Neural cell (in vitro differentiated cells): ENCODE results near the gene ZFP1. TPM values are rescaled to one million over a fixed set of nuclear protein-coding genes. Genes with fewer than 3 reads are reported as not detected.
A peak's percentile ranks its signal among the peaks of the same experiment; 100 is the strongest.

Experiments
- H2AFZ ChIP-seq: fragments of 200-600, 300-800 bp; sonication (generic), shearing (Covaris generic); 2 replicates; pipeline ENCODE4 v1.6.0; 2014; ENCODE audit warnings: low read depth, mild to moderate bottlenecking, antibody characterized with exemption, low read length, moderate library complexity
- H3F3A ChIP-seq: fragments of 200-600 bp; shearing (Covaris generic); 2 replicates; pipeline ENCODE4 v1.6.1; 2016; ENCODE audit warnings: mild to moderate bottlenecking, moderate library complexity, mixed read lengths, antibody characterized with exemption, low read length; ENCODE audit not compliant: insufficient read depth, poor library complexity, severe bottlenecking
- H3K27ac ChIP-seq: fragments of 200-600, 300-800 bp; sonication (generic), shearing (Covaris generic); 2 replicates; pipeline ENCODE4 v1.5.1; 2014; ENCODE audit warnings: mild to moderate bottlenecking, low read length, moderate library complexity
- H3K27me3 ChIP-seq: fragments of 300-800, 200-600 bp; sonication (generic), shearing (Covaris generic); 2 replicates; pipeline ENCODE4 v1.6.0; 2014; ENCODE audit warnings: mild to moderate bottlenecking, low read depth, low read length, moderate library complexity; ENCODE audit not compliant: insufficient read depth
- H3K36me3 ChIP-seq: fragments of 300-800, 200-600 bp; sonication (generic), shearing (Covaris generic); 2 replicates; pipeline ENCODE4 v1.5.1; 2014; ENCODE audit warnings: mild to moderate bottlenecking, antibody characterized with exemption, low read length, moderate library complexity; ENCODE audit not compliant: insufficient read depth
- H3K4me2 ChIP-seq: fragments of 300-800, 200-600 bp; sonication (generic), shearing (Covaris generic); 2 replicates; pipeline ENCODE4 v1.6.0; 2014; ENCODE audit warnings: mild to moderate bottlenecking, low read length
- H3K4me3 ChIP-seq: fragments of 300-800, 200-600 bp; sonication (generic), shearing (Covaris generic); 2 replicates; pipeline ENCODE4 v1.5.1; 2014; ENCODE audit warnings: mild to moderate bottlenecking, low read length, moderate library complexity
- H3K79me2 ChIP-seq: fragments of 200-600 bp; shearing (Covaris generic); replicated peaks from 2 replicates; pipeline ENCODE4 v1.6.0; 2014; ENCODE audit warnings: mild to moderate bottlenecking, low read length, moderate library complexity; ENCODE audit not compliant: insufficient read depth
- H3K9ac ChIP-seq: fragments of 300-800, 200-600 bp; sonication (generic), shearing (Covaris generic); 2 replicates; pipeline ENCODE4 v1.6.1; 2016; ENCODE audit warnings: mild to moderate bottlenecking, low read length, mixed read lengths
- H3K9me2 ChIP-seq: fragments of 200-600 bp; shearing (Covaris generic); 2 replicates; pipeline ENCODE4 v1.6.1; 2016; ENCODE audit warnings: mild to moderate bottlenecking, low read length, mixed read lengths; ENCODE audit not compliant: insufficient read depth
- H3K9me3 ChIP-seq: fragments of 200-600, 300-800 bp; sonication (generic), shearing (Covaris generic); 2 replicates; pipeline ENCODE4 v1.6.1; 2016; ENCODE audit warnings: mild to moderate bottlenecking, mixed run types, low read length, moderate library complexity, mixed read lengths
- H4K20me1 ChIP-seq: fragments of 200-600 bp; shearing (Covaris generic); 2 replicates; pipeline ENCODE4 v1.6.1; 2016; ENCODE audit warnings: mild to moderate bottlenecking, mixed run types; ENCODE audit not compliant: insufficient read depth
- CTCF ChIP-seq: fragments of 450-650 bp; IDR thresholded peaks from 2 replicates; pipeline ENCODE4 v1.5.1; 2014; ENCODE audit warnings: antibody characterized with exemption, mild to moderate bottlenecking, moderate library complexity; ENCODE audit not compliant: poor library complexity, severe bottlenecking
- EP300 ChIP-seq: fragments of 450-650 bp; conservative IDR thresholded peaks from 2 replicates; pipeline ENCODE4 v1.6.1; 2014; ENCODE audit warnings: antibody characterized with exemption, mild to moderate bottlenecking, moderate library complexity; ENCODE audit not compliant: poor library complexity, severe bottlenecking
- EZH2 ChIP-seq: fragments of 200-600, 300-800 bp; shearing (Covaris generic), sonication (generic); IDR thresholded peaks from 2 replicates; pipeline ENCODE4 v1.6.1; 2014; ENCODE audit warnings: antibody characterized with exemption, low read length, borderline replicate concordance, mild to moderate bottlenecking; ENCODE audit not compliant: insufficient read depth, poor library complexity, severe bottlenecking
- MXI1 ChIP-seq: fragments of 450-650 bp; conservative IDR thresholded peaks from 2 replicates; pipeline ENCODE4 v1.6.1; 2014; ENCODE audit warnings: antibody characterized with exemption, mild to moderate bottlenecking; ENCODE audit not compliant: poor library complexity, severe bottlenecking
- POLR2AphosphoS5 ChIP-seq: IDR thresholded peaks from 2 replicates; pipeline ENCODE4 v1.6.1; 2012
- RAD21 ChIP-seq: fragments of 450-650 bp; conservative IDR thresholded peaks from 2 replicates; pipeline ENCODE4 v1.6.1; 2014; ENCODE audit warnings: antibody characterized with exemption, mild to moderate bottlenecking, moderate library complexity
- SMC3 ChIP-seq: fragments of 450-650 bp; conservative IDR thresholded peaks from 2 replicates; pipeline ENCODE4 v1.6.1; 2014; ENCODE audit warnings: antibody characterized with exemption, mild to moderate bottlenecking, moderate library complexity; ENCODE audit not compliant: poor library complexity
- TAF1 ChIP-seq: IDR thresholded peaks from 2 replicates; pipeline ENCODE4 v1.6.1; 2012; ENCODE audit warnings: low read depth
- polyA minus RNA-seq: library from RNA; depleted of rRNA, polyadenylated mRNA; stranded (reverse); fragments of >200 nt; gene quantifications from 2 replicates; pipeline ENCODE4 v1.2.3, GENCODE V29; 2014
- polyA plus RNA-seq: library from polyadenylated mRNA; depleted of rRNA; stranded (reverse); fragments of >200 nt; gene quantifications from 2 replicates; pipeline ENCODE4 v1.2.3, GENCODE V29; 2014
- TF ChIP-seq, protein P1 (sequence below): IDR thresholded peaks from 2 replicates; pipeline ENCODE4 v1.6.1; 2012; ENCODE audit warnings: borderline replicate concordance

Gene ZFP1
- polyA plus RNA-seq (38.1 and 47.1 TPM in 2 replicates), polyA minus RNA-seq (97.1 and 198 TPM in 2 replicates)

DNA sequence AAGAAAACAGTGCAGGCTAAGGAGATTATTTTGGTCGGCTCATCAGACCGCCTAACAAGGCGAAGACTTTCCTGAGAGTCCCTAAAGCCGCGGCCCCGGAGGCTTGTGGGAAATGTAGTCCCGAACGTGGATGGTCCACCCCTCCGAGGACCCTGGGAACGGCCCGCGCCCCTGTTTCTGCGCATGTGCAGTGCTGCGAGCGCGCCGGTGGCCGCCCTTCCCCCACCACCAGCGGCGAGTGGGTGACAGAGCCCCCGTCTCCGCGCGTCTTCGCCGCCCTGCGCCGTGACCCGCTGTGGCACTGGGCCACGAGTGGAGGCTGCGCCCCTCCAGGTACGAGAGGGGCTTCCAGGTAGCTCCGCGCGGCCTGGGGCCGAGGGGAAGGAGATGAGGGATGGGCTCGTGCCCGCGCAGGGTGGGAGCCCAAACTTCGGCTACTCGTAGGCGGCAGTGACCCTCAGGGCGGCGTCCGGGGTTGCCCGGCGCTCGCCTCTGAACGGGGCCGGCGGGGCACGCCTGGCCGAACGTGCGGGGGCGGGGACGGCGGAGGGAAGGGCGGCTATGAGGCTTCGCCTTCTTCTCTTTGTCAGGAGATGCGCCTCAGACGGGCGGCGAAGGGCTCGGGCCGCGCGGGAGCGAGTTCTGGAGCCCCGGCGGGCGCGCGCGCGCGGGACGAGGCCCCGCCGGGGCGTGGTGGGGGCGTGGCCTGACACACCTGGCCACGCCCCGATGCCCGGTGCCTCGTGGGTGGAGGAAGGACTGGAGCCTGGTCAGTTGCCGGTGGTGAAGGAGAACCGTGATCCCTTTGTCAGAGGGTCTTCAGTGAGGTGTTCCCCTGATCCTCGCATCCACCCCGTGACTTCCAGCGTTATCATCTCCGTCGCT is at the start of gene ZFP1:
Gene ZFP1 (plus strand): TSS at position 214 of the 885 bp plus-strand sequence. CDS start 4,428 bp downstream, outside the sequence.
- Histone ChIP-seq H3K9me3 (peaks cover 3% of the 10 kb centered on the region), H2AFZ (peak within 1 kb of the TSS; percentile 99), H4K20me1 (no peaks in the 10 kb centered on the region)

GRCh38 chr16:75099075-75099667 is 49.2 kb upstream of the ZFP1 start:
- Histone ChIP-seq H3K27me3 (no peaks in the 10 kb centered on the region), H3F3A (no peaks in the 10 kb centered on the region), H3K27ac (no peak overlapping the region), H3K4me3 (no peak overlapping the region), H3K36me3 (no peaks in the 10 kb centered on the region), H4K20me1 (no peaks in the 10 kb centered on the region), H3K79me2 (peaks cover 3% of the 10 kb centered on the region), H3K9me2 (no peaks in the 10 kb centered on the region), H3K4me2 (no peak overlapping the region), H3K9ac (no peak overlapping the region), H2AFZ (no peak overlapping the region), H3K9me3 (no peaks in the 10 kb centered on the region)
- TF ChIP-seq POLR2AphosphoS5 (no peak), TAF1 (no peak), RAD21 (no peak), SMC3 (no peak)
- TF ChIP-seq, protein P1, sequence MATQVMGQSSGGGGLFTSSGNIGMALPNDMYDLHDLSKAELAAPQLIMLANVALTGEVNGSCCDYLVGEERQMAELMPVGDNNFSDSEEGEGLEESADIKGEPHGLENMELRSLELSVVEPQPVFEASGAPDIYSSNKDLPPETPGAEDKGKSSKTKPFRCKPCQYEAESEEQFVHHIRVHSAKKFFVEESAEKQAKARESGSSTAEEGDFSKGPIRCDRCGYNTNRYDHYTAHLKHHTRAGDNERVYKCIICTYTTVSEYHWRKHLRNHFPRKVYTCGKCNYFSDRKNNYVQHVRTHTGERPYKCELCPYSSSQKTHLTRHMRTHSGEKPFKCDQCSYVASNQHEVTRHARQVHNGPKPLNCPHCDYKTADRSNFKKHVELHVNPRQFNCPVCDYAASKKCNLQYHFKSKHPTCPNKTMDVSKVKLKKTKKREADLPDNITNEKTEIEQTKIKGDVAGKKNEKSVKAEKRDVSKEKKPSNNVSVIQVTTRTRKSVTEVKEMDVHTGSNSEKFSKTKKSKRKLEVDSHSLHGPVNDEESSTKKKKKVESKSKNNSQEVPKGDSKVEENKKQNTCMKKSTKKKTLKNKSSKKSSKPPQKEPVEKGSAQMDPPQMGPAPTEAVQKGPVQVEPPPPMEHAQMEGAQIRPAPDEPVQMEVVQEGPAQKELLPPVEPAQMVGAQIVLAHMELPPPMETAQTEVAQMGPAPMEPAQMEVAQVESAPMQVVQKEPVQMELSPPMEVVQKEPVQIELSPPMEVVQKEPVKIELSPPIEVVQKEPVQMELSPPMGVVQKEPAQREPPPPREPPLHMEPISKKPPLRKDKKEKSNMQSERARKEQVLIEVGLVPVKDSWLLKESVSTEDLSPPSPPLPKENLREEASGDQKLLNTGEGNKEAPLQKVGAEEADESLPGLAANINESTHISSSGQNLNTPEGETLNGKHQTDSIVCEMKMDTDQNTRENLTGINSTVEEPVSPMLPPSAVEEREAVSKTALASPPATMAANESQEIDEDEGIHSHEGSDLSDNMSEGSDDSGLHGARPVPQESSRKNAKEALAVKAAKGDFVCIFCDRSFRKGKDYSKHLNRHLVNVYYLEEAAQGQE: no peak

More for the DNA sequence above, at the start of gene ZFP1:
- peak within 1 kb of the TSS; percentile 79 for H3K4me2 ChIP-seq
- TF ChIP-seq POLR2AphosphoS5 (peak; percentile 96), RAD21 (peak; percentile 27), MXI1 (peak; percentile 72), EP300 (peak; percentile 84), CTCF (no peak), SMC3 (no peak), TAF1 (peak; percentile 85), EZH2 (no peak)
- TF ChIP-seq, protein P1: peak; percentile 93
- H3K4me3 ChIP-seq: peak within 1 kb of the TSS; percentile 100
- peak within 1 kb of the TSS; percentile 97 for H3K27ac ChIP-seq
- H3K79me2 ChIP-seq: peaks cover 46% of the 10 kb centered on the region
- H3F3A ChIP-seq: no peaks in the 10 kb centered on the region
- H3K36me3 ChIP-seq: peaks cover 7% of the 10 kb centered on the region
- no peaks in the 10 kb centered on the region for H3K9me2 ChIP-seq
- peak within 1 kb of the TSS; percentile 99 for H3K9ac ChIP-seq
- no peaks in the 10 kb centered on the region for H3K27me3 ChIP-seq
